ENCODE data around the gene MSL1.

Gene MSL1

DNA sequence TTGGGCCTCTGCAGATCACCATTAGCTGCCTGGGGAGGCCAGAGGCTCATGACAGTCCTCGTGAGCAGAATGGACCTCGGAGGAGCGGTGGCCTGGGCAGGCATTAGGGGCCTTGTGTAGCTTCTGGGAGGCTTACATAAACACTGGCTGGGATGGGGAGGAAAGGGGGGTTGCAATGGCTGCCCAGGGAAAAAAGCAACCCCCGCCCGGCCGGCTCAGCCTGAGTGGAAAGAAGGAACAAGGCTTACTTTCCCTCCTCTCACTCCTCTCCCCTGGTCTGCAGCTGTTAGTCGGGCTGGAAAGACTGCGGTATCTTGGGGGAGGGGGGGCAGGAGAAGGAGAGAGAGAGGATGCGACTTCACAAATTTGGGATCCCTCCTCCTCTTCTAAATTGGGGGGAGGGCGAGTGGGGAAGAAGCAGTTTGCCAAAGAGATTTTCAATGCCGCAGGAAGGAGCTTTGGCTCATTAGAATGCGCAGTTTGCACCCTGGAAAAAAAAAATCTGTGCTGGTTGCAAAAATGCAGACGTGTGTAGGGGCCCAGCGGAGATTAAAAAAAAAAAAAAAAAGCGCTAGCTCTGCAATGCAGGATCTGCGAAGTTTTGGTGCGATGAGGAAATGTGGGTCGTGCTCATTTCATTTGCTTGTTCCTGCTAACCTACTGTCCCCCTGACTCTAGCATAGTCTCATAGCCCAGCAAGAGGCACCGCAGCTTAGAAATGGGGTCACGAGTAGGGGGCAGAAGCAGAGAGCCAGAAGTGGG is 14.8 kb upstream of the MSL1 start:
- DNase-seq = no peak

DNA sequence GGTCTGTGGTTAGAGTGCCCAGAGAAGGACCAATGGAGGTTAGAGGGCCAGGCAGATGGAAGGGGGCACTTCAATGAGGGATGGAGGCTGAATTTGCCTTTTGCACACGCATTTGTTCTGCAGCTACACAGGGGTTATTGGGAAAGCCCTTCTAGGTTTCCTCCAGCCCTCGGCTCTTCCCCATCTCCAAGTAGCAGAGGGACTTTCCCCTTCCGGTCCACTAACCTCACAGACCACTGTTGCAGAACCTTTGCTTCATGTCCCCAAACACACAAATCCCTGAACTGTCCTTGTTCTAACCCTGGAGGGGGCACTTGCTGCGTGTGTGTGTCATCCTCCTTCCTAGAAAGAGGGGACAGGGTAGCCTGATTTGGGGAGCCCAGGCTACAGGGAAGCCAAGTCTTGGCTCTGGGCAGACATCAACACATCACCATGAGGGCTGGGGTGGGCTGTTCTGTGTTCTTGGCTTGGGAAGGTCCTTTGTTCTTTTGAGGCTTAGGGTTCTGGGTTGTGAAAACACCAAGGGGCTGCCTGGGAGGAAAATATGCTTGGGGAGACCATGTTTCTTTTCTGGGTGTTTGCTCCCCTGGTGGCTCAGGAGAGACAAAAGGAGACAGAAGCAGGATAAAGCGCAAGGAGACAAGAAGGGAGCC is 14.1 kb upstream of the MSL1 start:
- DNase-seq = no peak

DNA sequence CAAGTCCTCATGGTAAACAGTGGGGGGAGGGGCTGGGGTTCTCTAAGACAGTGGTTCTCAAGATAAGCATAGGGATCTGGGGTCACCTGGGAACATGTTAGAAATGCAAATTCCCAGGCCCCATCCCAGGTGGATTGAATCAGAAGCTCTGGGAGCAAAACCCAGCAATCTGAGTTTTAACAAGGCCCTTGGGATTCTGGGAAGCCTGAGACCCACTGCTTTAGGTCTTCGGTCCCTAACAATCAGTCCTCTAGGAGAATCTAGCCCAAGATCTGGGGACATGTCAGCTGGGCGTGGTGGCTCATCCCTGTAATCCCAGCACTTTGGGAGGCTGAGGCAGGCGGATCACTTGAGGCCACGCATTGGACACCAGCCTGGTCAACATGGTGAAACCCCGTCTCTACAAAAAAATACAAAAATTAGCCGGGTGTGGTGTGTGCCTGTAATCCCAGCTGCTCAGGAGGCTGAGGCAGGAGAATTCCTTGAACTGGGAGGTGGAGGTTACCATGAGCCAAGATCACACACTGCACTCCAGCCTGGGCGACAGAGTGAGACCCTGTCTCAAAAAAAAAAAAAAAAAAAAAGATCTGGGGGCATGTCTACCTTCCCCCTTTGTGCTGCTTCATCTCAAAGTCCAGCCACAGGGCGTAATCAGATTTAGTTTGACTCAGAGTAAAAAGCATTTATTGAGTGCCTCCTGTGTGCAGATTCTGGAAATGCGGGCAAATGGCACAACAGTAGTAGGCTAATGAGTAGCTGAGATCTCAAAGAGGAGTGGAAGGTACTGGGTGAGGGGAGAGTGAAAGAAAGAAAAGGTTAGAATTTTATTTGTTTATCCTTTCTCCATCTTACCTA is 12.6 kb upstream of the MSL1 start:
- no peak for DNase-seq

DNA sequence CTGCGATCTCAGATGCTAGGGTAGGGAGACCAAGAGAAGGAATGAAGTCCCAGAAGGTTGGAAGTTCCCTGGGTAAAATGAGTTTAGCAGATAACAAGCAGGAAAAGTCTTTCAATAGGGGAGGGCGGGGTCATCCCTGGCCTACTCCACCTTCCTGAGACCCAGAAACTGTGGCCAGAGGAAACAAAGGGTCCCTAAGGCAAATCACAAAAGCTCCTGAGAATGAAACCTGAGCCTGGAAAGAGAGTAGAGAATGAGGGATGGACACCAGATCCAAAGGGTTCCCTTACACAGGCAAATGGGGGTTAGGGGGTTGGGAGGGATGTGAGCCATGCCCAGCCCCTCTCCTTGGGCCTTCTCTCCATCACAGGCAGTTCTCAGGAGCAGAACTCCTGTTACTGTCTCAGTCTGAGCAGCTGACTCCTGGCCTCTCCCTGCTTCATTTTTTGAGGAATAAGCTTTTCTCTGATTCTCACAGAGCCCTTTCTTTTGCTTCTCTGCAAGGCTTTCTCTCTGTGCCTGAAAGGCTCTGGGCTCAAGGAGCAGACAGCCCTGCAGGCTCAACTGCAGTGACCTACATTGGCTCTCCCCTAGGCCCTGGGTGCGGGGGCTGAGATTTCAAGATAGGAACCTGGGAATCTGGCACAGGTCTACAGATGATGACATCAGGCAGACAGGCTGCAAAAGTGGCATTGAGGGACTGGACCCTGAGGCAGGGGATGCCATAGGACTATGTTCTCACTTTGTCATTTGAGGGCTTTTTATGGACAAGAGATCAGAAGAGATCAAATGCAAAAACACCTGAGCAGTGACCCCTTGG is 11.5 kb upstream of the MSL1 start:
- DNase-seq = no peak

DNA sequence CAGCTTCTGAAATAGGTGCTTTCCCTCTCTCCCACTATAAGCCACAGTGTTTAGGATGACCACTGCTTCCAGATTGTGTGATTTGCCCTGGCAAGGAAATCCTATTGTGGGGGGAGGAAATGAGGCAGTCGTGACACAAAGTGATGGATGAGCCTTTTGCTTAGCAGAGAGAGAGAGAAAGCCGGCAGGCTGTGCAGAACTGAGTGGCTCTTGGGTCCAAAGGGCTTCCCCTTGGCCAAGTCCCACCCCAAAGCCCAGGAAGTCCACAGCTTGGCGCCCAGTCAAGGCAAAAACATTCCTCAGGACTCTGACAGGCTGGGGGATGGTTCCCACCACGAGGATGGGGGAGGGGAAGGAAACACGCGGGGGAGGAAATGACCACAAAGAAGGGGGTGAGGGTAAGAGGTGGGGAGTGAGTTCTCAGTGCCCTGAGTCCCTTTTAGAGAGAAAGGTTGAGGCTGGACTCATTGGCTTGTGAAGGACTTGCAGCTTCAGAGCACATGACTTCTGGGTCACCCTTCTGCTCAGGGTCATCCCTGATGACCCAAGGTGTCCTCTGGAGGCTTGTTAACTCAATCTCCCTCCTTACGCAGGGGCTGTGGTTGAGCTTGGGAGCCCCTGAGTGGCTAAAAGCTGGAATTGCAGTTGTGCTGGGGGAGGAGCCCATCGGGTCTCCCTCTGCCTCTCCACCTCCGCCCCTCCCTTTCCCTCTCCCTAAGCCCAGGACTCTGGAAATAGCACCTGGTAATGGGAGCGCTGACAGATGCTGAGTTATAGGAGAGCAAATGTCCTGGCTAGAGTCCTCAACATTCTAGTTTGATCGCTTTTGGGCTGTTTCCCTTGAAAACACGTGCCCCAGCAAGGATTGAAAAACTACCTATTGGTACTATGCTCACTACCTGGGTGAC is 10.3 kb upstream of the MSL1 start:
- peak; percentile 63 for DNase-seq

DNA sequence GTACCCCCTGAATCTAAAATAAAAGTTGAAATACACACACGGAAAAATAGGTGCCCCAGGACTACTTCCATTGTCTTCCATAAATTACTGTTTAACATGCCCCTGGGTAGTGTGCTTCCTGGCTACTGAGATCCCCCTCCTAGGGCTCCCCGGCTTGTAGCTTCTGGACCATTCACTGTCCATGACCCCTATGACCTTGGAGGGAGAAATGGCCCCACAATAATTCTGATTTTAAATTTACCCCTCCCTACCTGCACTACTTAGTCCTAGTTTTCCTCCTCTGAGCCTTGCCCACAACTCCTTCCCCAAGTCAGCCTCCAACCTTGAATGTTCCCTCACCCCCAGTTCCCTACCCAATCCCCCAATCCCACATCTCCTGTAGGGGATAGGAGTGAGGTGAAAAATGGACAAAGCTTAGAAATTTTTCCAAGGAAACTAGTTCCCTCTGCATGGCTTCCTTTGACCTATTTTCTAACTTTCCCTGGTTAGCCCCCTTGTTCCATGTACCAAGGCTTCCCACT is 9.5 kb upstream of the MSL1 start:
- no peak for DNase-seq

DNA sequence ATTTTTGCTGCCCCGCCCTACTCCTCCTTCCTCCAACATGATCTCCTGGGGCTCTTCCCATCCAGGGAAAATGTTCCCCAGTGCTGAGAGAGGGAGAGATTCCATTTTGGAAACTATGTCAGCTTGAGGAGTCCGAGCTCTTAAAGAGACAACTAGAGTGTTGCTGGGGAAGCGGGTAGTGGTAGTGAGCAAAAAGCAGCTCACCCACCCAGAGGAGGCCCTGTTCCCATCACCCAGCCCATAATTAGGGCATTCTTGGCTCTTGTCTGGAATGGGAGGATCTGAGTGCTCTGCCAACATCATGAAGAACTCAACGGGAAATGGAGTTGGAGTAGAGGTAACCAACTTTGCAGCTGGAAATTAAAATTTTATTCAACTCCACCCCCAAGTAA is 9.1 kb upstream of the MSL1 start:
- no peak for DNase-seq

DNA sequence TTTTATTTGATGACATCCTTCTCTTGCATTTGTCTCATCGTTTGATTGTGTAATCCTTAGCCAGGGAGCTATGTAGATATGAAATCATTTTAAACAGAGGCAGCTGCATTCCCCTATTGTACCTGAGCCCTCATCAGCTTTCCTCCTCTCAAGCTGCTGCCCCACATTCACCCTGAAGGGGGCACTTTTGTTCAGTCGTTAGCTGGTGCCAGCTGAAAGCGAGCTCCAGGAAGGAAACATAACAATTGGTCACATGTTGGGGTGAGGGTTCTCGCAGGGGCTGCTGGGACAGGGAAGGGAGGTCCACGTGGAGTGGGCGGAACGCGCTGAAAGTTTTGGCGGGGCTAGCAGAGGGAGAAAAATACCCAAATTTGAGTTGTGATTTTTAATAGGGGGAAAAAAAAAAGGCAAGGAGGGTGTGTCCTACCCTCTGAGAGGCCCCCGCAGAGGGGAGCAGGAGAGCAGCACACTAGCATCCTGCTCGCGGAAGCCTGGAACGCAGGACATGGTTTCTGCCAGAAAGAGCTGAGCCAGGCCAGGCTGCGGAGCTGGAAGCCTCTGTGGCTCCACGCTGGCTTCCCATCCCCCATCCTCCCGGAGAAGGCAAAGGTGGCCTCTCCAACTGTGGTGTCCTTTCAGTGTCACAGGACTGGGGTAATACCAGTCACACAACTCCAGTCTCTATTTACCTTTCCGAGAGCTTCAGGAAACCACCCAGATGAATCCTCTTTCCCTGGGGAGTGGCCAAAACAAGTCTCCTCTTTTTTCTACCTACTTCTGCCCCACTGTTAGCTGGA is 8.5 kb upstream of the MSL1 start:
- peak; percentile 91 for DNase-seq

DNA sequence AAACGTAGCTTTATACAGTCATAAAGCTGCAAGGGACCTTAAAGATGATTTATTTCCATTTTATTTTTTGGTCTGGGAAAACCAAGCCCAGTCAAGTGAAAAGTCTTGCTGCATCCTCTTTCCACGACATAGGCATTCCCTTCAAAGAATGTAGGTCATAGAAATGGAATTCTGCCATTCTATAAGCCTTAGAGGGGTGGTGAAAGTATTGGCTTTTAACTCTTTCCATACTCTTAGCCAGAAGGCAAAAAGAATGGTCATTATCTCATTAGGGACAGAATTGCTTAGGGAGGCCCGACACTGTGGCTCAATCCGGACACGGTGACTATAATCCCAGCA is 7.9 kb upstream of the MSL1 start:
- no peak for DNase-seq

DNA sequence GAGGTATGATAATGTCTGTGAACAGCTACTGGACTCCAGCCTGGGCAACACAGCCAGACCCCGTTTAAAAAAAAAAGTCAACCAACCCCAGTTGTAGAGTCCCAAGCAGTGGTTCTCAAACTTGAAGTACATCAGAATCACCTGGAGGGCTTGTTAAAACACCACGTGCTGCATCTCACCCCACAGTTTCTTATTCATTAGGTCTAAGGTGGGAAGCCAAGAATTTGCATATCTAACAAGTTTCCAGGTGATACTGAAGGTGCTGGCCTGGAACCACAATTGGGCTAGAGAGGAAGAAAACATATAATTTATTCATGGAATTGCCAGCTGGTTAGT is 6.7 kb upstream of the MSL1 start:
- no peak for DNase-seq

DNA sequence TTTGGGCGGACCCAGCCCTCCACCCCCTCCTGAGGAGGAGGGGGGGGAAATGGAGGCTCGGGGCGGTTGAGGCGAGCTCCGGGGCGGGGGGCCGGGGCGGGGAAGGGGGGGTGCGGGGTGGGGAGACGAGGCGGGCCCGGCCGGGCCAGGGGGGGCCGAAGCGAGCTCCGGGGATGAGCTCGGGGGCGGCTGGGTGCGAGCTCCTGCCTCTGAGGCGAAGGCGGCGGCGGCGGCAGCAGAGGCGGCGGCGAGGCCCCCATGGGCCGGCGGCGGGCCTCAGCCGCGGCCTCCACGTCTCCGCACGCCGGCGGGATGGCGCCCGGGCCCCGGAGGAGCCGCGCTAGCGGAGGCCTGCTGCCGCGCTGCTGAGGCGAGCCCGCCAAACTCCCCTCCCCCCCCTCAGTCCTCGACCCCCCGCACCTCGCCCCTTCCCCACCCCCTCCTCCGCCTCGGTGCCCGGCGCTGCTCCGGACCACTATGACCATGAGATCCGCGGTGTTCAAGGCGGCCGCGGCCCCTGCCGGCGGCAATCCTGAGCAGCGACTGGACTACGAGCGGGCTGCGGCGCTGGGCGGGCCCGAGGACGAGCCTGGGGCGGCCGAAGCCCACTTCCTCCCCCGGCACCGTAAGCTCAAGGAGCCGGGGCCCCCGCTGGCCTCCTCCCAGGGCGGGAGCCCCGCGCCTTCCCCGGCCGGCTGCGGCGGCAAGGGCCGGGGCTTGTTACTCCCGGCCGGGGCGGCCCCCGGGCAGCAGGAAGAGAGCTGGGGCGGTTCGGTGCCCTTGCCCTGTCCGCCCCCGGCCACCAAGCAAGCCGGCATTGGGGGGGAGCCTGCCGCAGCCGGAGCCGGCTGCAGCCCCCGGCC is 596 bp downstream of the MSL1 start:
- DNase-seq = no peak

DNA sequence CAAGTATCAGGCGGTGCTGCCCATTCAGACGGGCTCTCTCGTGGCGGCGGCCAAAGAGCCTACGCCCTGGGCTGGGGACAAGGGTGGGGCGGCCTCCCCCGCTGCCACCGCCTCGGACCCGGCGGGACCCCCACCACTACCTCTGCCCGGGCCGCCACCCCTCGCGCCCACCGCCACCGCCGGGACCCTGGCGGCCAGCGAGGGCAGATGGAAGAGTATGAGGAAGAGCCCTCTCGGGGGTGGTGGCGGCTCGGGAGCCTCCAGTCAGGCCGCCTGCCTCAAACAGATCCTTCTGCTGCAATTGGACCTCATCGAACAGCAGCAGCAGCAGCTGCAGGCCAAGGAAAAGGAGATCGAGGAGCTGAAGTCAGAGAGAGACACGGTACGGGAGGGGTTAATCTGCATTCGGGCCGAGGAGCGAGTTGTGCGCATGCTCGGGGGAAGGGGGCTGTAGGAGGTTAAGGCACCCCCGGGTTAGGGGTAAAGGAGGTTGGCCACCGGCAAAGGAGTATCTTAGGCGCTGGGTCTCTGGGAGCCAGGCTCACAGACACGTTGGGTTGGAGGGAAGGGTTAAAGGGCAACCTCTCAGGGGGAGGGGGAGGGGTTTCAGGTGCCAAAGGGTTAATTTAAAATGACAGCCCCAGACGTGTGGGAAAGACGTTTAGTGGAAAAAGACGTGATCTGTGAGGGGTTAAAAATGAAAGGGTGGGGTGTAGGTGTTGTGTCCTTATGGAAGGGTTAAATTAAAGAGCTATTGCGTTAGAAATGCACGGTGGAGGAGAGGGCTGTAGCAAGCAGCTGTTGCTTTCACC is 1.4 kb downstream of the MSL1 start:
- no peak for DNase-seq

DNA sequence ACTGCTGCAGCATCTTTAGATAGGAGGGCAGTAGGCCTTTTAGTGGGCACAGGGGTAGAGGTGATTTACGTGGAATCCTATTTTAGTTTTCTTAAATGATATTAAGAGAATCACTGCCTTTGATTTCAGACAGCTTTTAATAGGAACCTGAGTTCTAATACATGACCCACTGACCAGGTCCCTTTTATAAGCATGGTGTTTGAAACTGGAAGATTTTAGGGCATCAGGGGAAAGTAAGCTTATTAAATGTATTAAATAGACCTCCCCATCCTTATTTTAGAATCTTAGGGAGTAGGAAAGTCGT is 2.0 kb downstream of the MSL1 start:
- no peak for DNase-seq

DNA sequence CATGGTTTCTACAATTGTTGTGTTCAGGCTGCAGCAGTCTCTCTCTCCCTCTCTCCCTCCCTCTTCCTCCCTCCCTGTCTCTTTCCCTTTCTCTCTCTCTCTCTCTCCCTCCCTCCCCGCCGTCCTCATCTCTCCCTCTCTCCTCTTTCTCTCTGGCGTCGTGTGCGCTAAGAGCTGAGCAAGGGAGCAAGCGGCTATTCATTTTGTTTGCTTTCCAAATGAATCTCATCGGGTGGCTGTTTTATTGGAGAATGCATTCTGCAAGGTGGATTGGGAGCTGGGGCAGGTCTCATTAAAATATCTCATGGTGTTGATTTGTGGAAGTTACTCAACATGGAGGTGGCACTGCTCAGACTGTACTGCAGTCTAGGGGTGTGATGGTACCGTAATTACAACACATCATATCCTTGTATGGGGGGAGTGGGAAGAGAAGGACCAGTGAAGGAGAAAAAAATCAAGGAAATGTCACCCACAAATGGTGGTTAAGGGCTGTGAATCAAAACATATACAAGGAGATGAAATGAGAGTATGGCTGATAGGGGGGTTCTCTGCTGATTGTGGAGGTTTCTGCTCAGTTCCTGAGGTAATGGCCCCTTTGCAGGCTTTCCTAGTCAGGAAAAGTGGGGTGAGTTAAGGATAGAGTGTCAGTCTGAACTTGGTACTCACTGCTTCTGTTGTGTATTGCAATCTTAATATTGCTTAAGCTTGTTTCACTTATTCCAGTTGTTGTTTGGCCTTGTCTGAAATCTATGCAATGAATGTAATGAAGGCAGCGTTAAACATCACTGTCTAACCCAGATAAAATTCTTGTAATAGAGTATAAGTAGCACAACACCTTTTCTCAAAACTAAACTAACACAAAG is 2.7 kb downstream of the MSL1 start:
- no peak for DNase-seq

DNA sequence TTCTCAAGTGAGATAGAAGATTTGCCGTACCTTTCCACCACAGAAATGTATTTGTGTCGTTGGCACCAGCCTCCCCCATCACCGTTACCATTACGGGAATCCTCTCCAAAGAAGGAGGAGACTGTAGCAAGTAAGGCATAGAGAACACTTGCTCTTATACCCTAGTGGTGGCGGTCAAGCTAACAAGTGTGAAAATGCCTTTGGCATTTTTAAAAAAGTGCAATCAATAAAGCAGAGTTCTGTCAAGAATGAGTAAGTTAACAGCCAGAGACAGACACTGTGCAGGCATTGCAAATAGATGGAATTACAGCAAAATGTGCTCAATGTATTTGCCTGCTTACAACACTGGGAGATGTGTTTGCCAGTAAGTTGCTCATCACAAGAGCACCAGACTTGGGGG is 7.7 kb downstream of the MSL1 start:
- DNase-seq = no peak

DNA sequence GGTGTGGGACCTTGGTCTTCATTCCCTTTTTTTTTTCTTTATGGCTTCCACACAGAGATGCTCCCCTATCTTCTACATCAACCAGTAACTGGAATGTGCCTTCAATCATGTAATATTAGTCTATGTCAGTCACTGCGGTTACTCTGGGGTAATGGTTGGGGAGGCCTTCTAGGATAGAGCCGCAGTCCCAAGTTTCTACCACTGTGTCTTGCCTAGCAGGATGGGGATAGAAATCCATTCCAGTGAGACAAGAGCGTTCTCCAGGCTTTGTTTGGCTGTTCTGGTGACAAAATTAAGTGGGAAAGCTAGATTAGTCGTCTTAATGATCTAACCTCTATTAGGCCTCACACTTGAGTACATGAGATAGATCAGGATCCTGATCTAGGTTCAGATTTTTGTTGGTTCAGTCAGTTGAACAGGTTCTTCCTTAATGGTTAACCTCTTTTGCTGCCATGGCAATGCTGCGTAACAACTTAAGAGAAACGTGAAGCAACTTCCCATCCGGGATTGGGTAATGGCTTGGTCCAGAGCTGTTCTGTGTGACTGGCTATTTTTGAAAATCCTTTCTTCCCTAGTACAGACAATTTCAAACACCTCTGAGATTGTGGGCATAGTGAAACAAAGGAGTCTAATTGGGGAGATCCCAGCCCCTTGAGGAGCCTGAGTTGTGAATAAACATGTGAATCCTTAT is 8.7 kb downstream of the MSL1 start:
- no peak for DNase-seq

DNA sequence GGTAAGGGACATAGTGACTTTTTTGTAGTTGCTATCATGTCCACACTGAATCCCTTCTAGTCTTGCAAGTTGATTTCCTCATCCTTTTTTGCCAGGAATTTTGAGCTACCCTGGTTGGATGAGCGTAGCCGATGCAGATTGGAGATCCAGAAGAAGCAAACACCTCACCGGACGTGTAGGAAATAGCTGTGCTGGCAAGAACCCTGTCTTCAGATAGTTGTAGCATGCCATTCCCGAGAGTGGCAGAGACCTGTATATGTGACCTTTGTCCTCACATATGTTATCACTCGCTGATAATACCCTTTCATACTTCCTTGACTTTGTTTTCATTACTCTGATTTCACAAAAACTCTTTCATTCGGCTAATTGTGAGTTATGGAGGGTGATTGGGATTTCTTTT is 12.4 kb downstream of the MSL1 start:
- DNase-seq = no peak

DNA sequence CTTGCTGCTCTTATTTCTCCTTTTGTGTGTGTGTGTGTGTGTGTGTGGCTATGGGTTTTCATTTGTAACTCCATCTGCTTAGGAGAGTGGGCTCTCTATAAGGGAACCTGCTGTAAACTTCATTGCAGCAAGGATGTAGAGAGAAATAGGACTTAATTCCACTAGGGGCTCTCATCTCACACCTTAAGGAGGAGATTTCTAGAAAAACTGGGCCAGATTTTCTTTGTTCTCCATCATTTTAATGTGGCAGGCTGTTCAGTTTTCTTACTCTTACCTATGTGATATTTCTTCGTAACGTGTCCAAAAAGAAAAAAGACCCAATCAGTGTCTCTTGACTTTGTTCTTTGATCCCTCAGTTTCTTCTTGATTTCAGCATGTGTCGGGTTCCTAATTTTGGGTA is 14.0 kb downstream of the MSL1 start:
- DNase-seq = no peak
